ENCODE measurements around the gene TM4SF20.
"Not testable (repeated sequence)": the region's sequence is repeated elsewhere in the genome, so short reads cannot be mapped to it uniquely, and the experiment has no call there.

TM4SF20 gene

GRCh38 chr2:227373389-227373788 is 5.7 kb downstream of the TM4SF20 start:
- no peak overlapping the region for H3K4me3 ChIP-seq (ENCODE audit: low read length)
- TF ChIP-seq, protein P1, sequence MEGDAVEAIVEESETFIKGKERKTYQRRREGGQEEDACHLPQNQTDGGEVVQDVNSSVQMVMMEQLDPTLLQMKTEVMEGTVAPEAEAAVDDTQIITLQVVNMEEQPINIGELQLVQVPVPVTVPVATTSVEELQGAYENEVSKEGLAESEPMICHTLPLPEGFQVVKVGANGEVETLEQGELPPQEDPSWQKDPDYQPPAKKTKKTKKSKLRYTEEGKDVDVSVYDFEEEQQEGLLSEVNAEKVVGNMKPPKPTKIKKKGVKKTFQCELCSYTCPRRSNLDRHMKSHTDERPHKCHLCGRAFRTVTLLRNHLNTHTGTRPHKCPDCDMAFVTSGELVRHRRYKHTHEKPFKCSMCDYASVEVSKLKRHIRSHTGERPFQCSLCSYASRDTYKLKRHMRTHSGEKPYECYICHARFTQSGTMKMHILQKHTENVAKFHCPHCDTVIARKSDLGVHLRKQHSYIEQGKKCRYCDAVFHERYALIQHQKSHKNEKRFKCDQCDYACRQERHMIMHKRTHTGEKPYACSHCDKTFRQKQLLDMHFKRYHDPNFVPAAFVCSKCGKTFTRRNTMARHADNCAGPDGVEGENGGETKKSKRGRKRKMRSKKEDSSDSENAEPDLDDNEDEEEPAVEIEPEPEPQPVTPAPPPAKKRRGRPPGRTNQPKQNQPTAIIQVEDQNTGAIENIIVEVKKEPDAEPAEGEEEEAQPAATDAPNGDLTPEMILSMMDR (conservative IDR thresholded peaks at IDR 0.05; ENCODE audit: low read length): no peak
- DNase-seq (ENCODE audit: low read depth): no peak

DNA sequence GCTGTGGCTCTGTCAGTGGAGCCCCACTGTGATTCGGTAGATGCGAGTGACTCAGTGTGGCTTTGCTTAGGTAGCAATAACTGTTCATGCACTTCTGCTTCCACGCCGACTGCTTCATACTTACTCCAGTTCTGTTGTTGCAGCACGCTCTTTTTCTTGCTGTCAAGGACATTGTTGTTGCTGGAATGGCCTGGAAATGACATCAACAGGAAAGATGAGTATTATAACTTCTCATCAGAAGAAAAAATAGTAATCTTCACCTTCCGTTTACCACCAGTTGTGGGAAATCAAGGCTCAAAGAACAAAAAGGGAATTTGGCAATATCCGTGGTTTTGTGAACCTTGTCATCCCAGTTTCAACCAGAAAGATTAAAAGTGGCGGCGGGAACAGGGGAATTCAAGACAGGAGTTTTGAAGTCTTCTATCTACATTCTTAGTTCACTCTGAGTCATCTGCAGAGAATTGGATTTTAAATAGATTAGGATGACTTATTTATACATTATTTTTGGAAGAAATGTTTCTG is 8.3 kb downstream of the TM4SF20 start:
- H3K4me3 ChIP-seq (ENCODE audit: low read length): no peak overlapping the region
- DNase-seq (ENCODE audit: low read depth): peak; percentile 78
- TF ChIP-seq, protein P1 (conservative IDR thresholded peaks at IDR 0.05; ENCODE audit: low read length): no peak

- no peak for DNase-seq (ENCODE audit: low read depth)
- TF ChIP-seq, protein P1 (conservative IDR thresholded peaks at IDR 0.05; ENCODE audit: low read length): no peak
- H3K4me3 ChIP-seq (ENCODE audit: low read length): no peak overlapping the region
Measured at GRCh38 chr2:227370092-227370491, 9.0 kb downstream of the TM4SF20 start.

DNA sequence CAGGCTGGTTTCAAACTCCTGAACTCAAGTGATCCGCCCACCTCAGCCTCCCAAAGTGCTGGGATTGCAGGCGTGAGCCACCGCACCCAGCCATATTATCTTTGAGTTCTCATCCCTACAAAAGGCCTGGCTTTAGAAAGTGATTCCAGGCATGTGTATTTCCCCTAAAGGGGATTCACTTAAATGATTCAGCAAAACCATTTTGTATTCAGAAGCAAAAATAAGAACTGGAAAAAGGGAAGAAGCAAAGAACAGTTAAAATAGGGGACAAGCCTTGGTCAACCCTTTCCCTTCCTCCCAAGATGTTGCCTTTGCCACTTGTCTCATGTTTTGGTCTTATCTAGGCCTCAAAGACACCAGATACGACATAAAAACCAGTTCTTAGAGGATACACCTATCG is 10.5 kb downstream of the TM4SF20 start:
- no peak for DNase-seq (ENCODE audit: low read depth)
- TF ChIP-seq, protein P1 (conservative IDR thresholded peaks at IDR 0.05; ENCODE audit: low read length): no peak
- H3K4me3 ChIP-seq (ENCODE audit: low read length): no peak overlapping the region

DNA sequence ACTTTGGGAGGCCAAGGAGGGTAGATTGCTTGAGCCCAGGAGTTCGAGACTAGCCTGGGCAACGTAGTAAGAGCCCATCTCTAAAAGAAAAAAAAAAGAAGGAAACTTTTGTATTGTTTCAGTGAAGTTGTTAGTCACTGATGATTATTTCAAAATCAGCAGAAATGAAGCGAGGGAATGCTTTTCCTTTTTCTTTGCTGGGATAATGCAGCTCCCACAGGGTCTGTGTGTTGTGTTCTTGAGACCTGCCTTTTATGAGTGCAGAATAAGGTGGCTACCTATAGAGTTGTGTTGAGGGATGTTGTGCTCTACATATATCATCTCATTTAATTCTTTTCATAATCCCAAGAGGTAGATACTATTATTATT is 11.7 kb downstream of the TM4SF20 start:
- no peak for DNase-seq (ENCODE audit: low read depth)
- TF ChIP-seq, protein P1 (conservative IDR thresholded peaks at IDR 0.05; ENCODE audit: low read length): no peak

GRCh38 chr2:227366769-227367426 is 12.2 kb downstream of the TM4SF20 start:
- peak; percentile 92 for DNase-seq (ENCODE audit: low read depth)
- no peak overlapping the region for H3K4me3 ChIP-seq (ENCODE audit: low read length)
- TF ChIP-seq, protein P1 (conservative IDR thresholded peaks at IDR 0.05; ENCODE audit: low read length): no peak

More for the DNA sequence above, 11.7 kb downstream of the TM4SF20 start:
- H3K4me3 ChIP-seq (ENCODE audit: low read length): no peak overlapping the region

GRCh38 chr2:227365833-227366232 is 13.3 kb downstream of the TM4SF20 start:
- no peak overlapping the region for H3K4me3 ChIP-seq (ENCODE audit: low read length)
- no peak for DNase-seq (ENCODE audit: low read depth)
- TF ChIP-seq, protein P1 (conservative IDR thresholded peaks at IDR 0.05; ENCODE audit: low read length): no peak

- H3K4me3 ChIP-seq (ENCODE audit: low read length): not testable (repeated sequence)
- peak; percentile 51 for DNase-seq (ENCODE audit: low read depth)
Measured at GRCh38 chr2:227364585-227365263, 14.4 kb downstream of the TM4SF20 start.

Measured in AG10803 (cell line).